EH (cell line): ENCODE data around the gene GABRA4.
A peak's percentile ranks its signal among the peaks of the same experiment; 100 is the strongest.

Source experiments
- DNase-seq: peaks from one replicate; pipeline ENCODE4 v3.0.0-alpha.2; 2015; ENCODE audit warnings: low read depth

Gene GABRA4

DNA sequence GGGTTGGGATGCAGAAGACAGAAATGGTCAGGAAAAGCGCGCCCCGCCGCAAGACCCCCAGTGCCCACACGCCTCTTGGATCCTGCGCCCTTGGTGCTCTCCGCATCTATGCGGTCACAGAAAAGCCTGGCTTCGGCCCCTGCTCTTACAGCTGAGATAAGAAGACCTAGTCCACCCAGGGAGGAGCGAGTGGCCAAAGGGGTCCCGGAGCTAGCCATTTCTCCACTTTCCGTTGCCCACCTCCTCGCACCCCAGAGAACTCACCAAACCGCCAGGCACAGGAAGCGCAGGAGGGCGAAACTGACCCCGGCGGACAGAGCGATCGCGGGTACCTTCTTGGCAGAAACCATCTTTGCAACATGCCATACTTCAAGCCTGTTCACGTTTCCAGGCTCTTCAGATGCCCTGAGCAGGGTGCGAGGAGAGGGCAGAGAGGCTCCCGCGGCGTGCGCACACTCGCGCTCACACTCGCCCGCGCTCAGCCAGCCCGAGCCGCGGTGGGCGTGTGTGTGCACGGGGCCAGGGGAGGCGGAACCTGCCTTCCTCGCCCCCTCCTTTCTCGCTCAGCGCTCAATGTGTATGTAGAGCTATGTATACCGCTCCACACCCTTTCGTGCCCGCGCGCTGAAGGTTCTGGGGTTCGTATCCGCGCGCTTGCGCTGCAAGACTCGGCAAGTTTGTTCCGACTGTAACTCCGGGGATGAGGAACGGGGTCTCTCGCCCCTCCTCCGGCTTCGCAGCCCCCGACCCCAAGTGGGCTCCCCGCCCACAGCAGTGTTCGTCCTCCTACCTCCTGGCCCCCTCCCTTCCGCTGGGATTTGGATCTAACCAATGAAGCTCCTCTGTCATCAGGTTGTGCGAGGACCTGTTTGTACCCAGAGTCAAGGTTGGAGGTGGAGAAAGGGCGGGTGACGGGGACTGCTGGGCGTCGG, at the start of gene GABRA4:
Gene GABRA4, minus strand, starts transcription at position 507 of the 932 bp plus-strand sequence. Its CDS starts 157 bp downstream, at position 350.
- no peak for DNase-seq

- DNase-seq, result no peak
Observed at GRCh38 chr4:47040828-47041227, 47.4 kb upstream of the GABRA4 start.

- DNase-seq, result no peak
Observed at GRCh38 chr4:47038263-47038662, 44.9 kb upstream of the GABRA4 start.

- DNase-seq, result peak; percentile 33
Observed at GRCh38 chr4:47032405-47033106, 39.2 kb upstream of the GABRA4 start.

DNA sequence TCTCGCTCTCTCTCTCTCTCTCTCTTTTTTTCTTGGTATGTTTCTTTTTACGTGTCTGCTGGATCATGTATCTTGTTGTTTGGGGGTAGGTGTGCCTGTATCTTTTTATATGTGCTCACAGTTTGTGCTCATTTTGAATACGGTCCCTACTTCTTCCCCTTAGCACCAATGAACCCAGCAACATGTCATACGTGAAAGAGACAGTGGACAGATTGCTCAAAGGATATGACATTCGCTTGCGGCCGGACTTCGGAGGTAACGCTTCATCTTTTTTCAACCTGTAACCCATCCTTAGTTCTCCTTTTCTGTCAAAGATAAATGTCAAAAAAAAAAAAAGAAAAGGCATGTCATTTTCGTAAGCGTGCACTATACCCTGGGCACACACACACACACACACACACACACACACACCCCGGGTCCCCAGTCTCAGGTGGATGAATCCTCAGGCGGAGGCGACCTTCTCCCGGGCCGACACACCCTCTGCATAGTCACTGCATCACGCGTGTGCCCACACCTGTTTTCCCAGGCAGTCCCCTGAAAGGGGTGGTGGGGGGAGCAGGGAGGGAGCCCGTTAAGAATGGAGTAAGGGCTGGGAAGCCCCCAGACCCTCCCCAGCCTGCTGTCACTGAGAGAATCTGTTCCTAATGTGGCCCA, 38.5 kb upstream of the GABRA4 start:
- DNase-seq, result no peak

GRCh38 chr4:47031011-47031678, 37.8 kb upstream of the GABRA4 start, which contains the start of gene GABRB1:
GABRB1 (plus strand) TSS chr4:47031567.
- peak; percentile 44 for DNase-seq

GRCh38 chr4:47017494-47017893, 24.1 kb upstream of the GABRA4 start:
- no peak for DNase-seq

GRCh38 chr4:47017081-47017480, 23.7 kb upstream of the GABRA4 start:
- DNase-seq, result no peak

DNA sequence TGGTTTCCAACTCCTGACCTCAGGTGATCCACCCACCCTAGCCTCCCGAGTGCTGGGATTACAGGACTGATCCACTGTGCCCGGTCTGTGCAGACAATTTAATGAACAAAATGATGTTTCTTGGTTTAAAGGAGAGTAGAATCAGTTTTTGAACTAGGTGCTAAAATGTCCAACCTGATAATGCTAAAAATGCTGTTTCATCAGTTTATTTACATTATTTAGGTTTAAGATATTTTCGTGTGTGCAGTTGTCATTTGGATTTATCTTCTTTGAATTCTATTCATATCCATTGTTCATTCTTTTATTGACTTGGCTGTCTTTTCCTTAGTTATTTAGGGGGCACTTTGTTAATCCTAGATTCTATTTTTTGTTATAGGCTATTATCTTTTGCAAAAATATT, 20.0 kb upstream of the GABRA4 start:
- DNase-seq, result no peak

DNA sequence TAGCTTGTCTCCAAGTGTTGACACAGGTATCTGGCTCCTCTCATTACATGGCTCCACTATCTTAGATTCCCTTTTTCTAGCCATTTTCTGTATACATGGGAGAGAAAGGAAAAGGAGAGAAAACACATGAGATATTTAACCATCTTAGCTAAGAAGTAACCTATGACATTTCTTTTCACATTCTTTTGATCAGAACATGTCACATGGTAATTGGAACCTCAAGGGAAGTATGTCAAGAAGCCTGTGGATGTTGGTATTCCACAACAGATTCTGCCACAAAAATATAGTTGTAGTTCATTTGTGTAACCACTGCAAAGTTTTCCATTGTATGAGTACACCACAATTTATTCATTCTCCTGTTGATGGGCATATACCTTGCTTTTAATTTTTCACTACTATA, 19.3 kb upstream of the GABRA4 start:
- no peak for DNase-seq

GRCh38 chr4:47010912-47011446, 17.6 kb upstream of the GABRA4 start:
- no peak for DNase-seq

DNA sequence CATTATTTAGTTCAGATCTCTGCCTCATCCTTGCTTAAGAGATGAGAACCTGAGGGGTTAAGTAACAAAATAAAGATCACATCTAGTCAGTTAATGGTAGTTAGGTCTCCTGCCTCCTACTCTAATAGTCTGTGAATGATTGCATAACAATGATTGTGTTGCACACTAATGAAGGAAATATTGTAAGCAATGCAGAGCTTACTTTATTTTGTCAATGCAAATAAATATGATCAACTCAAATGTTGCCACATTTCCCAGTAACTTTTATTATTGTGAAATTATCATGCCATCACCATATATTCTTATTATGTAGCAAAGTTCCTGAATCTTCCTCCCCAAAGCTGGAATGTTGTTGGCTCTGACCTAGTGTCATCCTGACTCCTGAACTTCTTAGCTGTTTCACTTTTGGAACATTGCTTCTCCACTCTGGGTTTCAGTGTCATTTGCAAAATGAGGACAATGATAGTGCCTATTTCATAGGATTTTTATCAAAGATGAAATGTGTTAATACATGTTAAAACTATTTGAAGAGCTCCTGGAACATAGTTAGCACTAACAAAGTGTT, 17.0 kb upstream of the GABRA4 start:
- no peak for DNase-seq

- DNase-seq, result peak; percentile 2
Observed at GRCh38 chr4:47002580-47002979, 9.2 kb upstream of the GABRA4 start.

- no peak for DNase-seq
Observed at GRCh38 chr4:47000406-47000805, 7.0 kb upstream of the GABRA4 start.

GRCh38 chr4:46999566-46999965, 6.2 kb upstream of the GABRA4 start:
- DNase-seq, result no peak

GRCh38 chr4:46994007-46994405, 625 bp upstream of the GABRA4 start:
- no peak for DNase-seq

DNA sequence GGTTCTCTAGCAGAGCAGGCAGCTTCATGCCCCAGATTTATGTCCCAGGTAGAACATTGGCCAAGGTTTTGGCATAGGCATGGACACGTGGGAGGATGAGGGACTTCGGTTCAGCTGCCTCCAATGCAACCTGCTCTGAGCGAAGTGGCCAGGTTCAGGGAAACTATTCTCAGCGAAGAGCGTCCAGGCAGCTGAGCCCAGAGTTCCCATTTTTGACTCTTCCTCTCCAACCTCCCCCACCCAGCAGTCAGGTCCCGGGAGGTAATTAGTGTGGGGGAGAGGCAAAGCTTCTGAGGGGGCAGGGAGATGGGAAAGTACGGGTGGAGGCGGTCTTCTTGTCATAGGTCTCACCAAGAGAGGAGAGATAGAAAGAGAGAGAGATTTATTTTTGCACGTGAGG, 1.0 kb downstream of the GABRA4 start:
- no peak for DNase-seq

DNA sequence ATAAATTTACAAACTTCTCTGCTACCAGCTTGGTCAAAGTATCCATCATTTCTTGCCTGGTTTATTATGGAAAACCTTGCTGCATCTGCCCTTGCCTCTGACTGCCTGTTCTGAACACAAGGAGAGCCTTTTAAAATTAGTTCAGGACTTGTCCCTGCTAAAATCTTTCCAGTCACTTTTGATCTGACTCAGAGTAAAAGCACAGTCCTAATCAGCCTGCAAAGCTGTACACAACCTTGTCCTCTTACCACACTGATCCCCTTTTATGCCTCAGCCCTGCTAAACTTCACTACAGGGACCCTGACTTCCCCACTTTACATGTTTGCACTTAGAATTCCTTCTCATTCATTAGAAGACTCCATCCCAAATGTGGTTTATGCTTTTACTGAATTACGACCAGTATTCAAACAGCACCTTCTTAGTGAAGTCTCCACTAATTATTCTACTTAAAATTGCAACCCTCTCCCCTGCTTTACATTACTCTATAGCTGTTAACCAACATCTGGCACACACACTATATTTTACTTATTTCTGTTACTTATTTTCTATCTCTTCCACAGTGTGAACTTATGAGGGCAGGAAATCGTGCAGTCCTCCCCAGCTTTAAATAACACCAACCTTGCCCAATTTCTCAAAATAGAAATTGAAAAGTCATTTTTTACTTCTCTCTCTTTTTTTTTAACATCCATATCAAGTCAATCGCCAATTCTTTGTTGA, 6.3 kb downstream of the GABRA4 start:
- no peak for DNase-seq

GRCh38 chr4:46984781-46985180, 8.6 kb downstream of the GABRA4 start:
- no peak for DNase-seq

DNA sequence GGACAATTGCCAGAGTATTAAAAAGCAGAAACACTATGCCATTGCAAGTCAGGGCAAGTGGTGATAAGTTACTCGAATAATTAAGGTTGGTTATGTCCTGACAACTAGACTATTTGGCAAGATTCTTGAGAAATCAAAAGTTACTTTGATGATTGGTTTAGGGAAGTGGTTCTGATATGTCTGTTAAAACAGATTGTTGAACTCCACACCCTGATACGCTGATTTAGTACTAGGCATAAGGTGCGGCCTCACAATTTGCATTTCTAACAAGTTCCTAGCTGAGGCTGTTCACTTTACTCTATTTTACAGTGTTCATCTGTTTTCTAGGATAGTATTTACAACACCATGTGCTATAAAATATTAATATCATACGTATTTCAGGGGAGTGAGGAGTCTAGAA, 12.5 kb downstream of the GABRA4 start:
- no peak for DNase-seq

DNA sequence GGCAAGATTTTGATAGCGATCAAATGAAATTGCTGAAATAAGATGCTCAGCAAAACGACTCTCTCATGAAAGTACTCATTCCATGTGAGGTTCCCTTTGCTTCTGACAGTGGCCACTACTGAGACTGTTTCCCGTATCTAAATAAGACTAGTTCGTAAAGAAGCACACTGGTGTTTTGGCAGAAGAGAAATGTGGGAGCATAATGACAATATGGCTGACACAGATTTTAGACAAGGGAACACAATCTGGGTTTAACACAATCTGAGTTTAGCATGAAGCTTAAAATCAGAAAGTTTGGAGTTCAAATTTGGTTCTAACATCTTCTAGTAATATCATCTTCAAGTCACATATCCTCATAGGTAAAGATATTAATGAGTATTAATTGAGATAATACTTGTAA, 13.7 kb downstream of the GABRA4 start:
- DNase-seq, result no peak
